GM12872 (cell line): ENCODE measurements around the gene PTPRS.

Experiments used
- TF ChIP-seq, protein P1 (sequence below): IDR thresholded peaks from 3 replicates; pipeline ENCODE4 v1.5.1; 2011; ENCODE audit warnings: low read depth, mild to moderate bottlenecking, low read length, moderate library complexity; ENCODE audit not compliant: insufficient read depth

PTPRS gene

DNA sequence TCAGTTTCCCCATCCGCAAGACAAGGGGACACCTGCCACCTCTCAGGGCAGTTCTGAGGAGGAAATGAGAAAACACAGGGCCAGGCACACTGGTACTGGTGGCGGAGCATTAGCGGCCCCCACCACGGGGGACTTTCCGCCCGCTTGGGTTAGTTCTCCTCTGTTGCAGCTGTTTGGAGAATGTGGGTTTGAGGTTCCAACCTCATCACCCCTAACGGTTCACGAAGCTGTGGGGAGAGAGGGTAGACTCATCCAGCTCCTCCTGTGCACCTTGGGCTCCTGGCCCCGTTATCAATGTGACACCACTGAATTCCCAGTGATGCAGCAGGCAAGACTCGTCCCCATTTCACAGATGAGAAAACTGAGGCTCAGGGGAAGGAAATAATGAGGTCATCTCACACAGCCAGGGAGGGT, 10.3 kb downstream of the PTPRS start:
- TF ChIP-seq, protein P1, sequence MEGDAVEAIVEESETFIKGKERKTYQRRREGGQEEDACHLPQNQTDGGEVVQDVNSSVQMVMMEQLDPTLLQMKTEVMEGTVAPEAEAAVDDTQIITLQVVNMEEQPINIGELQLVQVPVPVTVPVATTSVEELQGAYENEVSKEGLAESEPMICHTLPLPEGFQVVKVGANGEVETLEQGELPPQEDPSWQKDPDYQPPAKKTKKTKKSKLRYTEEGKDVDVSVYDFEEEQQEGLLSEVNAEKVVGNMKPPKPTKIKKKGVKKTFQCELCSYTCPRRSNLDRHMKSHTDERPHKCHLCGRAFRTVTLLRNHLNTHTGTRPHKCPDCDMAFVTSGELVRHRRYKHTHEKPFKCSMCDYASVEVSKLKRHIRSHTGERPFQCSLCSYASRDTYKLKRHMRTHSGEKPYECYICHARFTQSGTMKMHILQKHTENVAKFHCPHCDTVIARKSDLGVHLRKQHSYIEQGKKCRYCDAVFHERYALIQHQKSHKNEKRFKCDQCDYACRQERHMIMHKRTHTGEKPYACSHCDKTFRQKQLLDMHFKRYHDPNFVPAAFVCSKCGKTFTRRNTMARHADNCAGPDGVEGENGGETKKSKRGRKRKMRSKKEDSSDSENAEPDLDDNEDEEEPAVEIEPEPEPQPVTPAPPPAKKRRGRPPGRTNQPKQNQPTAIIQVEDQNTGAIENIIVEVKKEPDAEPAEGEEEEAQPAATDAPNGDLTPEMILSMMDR = no peak

DNA sequence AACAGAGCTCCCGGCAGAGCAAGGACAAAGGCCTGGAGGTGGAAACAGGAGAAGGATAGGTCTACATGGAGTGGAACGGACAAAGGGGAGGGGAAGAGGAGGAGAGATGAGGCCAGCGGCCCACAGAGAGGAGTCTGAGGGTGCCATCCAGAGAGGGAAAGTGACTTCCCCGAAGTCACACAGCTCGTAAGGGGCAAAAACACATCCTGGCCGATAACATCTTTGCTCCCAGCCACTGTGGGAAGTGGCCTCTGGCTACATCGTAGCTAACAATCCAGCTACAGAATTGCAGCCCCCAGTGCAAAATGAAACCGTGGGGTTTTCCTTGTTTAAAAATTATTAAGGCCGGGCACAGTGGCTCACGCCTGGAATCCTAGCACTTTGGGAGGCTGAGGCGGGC, 11.5 kb downstream of the PTPRS start:
- TF ChIP-seq, protein P1 = no peak

DNA sequence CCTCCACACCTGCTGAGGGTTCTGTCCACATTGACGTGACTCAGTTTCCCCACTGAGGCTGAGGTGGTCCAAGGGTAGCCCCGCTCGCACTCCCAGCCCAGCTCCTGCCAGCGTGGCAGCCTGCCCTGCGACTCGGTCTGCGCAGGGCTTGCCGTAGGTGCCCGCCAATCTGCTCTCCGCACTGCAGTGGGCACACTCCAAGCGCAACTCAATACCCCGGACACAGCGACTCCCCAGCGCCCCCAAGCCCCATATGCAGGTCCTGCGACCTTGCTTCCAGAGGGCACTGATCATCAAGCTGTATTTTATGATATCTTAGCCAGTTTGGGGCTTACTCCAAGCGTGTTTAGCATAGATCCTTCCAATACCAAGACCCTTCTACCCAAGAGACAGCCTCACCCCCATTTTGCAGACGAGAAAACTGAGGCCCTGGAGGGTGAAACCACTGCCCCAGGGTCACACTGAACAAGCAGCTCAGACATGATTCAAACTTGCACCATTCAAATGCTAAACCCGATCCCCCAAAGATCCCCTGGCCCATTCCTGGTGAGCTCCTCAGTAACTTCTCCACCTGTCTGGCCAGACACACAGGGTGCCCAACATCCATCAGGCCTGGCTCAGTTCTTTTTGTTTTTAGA, 13.5 kb downstream of the PTPRS start:
- TF ChIP-seq, protein P1 = peak; percentile 34; the same call in 2 of the 3 replicates

DNA sequence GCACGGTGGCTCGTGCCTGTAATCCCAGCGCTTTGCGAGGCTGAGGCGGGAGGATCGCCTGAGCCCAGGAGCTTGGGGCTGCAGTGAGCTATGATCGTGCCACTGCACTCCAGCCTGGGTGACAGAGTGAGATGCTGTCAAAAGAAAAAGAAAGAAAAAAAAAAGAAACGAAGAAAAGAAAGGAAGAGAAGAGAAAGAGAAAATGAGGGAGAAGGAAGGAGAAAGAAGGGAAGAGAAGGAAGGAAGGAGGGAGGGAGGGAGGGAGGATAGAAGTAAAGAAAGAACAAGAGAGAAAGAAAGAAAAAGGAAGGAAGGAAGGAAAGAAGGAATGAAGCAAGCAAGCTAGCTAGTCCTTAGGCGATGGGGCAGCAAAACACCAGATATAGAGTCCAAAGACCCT, 14.1 kb downstream of the PTPRS start:
- TF ChIP-seq, protein P1 = no peak

DNA sequence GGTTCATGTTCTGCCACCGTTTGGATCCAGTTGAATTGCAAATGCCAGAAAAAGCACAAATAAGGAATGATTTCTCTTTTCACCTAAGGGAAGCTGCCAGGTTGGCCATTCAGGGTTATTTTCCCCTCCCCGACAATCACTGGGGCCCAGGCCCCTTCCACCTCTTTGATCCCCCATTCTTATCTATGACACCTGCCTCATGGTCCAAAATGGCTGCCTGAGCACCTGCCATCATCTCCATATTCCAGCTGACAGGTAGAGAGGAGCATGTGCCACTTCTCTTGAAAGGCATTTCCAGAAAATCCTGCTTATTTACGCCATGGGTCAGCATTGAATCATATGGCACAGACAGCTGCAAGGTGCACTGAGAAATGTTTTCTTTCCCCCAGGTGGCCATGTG, 15.7 kb downstream of the PTPRS start:
- TF ChIP-seq, protein P1 = no peak

DNA sequence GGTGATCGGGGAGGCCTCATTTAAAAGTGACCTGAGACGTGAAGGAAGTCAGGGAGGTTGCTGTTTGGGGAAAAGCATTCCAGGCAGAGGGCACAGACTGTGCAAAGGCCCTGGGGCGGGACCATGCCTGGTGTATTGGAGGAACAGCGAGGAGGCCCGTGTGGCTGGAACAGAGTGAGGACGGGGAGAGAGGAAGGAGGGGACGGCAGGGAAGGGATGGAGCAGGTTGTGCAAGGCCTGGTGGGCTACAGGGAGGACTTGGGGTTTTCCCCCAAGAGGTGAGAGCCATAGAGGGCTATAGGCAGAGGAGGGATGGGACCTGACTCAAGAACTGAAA, 17.2 kb downstream of the PTPRS start:
- TF ChIP-seq, protein P1 = no peak

DNA sequence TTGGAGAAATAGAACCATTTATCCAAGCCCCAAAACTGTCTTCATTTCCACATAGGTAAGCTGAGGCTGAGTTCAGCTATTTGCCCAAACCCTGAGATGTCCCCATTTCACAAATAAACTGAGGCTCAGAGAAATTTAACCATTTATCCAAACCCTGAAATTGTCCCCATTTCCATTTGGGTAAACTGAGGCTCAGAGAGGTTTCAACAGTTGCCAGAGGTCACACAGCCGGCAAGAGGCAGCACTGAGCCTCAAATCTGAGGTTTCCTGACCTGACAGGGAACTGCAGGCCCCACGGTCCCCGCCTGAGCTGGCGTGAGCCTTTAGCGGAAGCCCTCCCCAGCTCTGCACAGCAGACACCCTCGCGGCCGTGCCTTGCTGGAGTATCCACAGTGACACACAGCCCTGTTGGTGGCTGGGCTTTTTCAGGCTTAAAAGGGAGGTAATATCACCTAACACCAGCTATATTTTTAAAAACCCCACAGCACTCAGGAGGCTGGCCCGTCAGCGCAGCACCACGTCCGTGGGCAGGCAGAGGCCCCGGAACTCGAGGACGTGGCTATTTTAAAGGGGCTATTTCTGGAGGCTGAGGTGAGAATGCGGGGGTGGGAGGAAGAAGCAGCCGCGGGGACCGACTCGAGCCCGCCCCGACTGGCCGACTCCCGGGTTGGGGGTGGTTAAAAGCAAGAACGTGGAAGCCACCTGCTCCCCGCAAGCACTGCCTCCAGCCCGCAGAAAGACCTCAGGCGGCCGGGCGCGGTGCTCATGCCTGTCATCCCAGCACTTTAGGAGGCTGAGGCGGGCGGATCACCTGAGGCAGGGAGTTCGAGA, 18.5 kb downstream of the PTPRS start:
- TF ChIP-seq, protein P1 = peak; percentile 50; the same call in 2 of the 3 replicates
